ENCODE data around the gene NR5A1. TPM values are rescaled to one million over a fixed set of nuclear protein-coding genes. Genes with fewer than 3 reads are reported as not detected.

Gene NR5A1
- total RNA-seq, 1 experiment from 2014 or later = not detected

GRCh38 chr9:124468061-124468740, 39.0 kb downstream of the NR5A1 start:
- no peak for DNase-seq (ENCODE audit: extremely low read depth, low read depth)

GRCh38 chr9:124467410-124468060, 39.7 kb downstream of the NR5A1 start:
- no peak for DNase-seq (ENCODE audit: extremely low read depth, low read depth)

GRCh38 chr9:124465736-124466135, 41.5 kb downstream of the NR5A1 start:
- no peak for DNase-seq (ENCODE audit: extremely low read depth, low read depth)

GRCh38 chr9:124462739-124463138, 44.5 kb downstream of the NR5A1 start:
- no peak for DNase-seq (ENCODE audit: extremely low read depth, low read depth)

GRCh38 chr9:124458441-124458840, 48.8 kb downstream of the NR5A1 start:
- no peak for DNase-seq (ENCODE audit: extremely low read depth, low read depth)

- DNase-seq (ENCODE audit: extremely low read depth, low read depth) = no peak
Observed at GRCh38 chr9:124457887-124458431, 49.2 kb downstream of the NR5A1 start.

GRCh38 chr9:124457079-124457886, 49.9 kb downstream of the NR5A1 start:
- DNase-seq (ENCODE audit: extremely low read depth, low read depth) = no peak

GRCh38 chr9:124456341-124457078, 50.7 kb downstream of the NR5A1 start:
- no peak for DNase-seq (ENCODE audit: extremely low read depth, low read depth)

- no peak for DNase-seq (ENCODE audit: extremely low read depth, low read depth)
Observed at GRCh38 chr9:124455820-124456219, 51.4 kb downstream of the NR5A1 start.

GRCh38 chr9:124454791-124455443, 52.3 kb downstream of the NR5A1 start:
- DNase-seq (ENCODE audit: extremely low read depth, low read depth) = no peak

GRCh38 chr9:124454296-124454695, 52.9 kb downstream of the NR5A1 start:
- DNase-seq (ENCODE audit: extremely low read depth, low read depth) = no peak

GRCh38 chr9:124453586-124454191, 53.5 kb downstream of the NR5A1 start:
- no peak for DNase-seq (ENCODE audit: extremely low read depth, low read depth)

- no peak for DNase-seq (ENCODE audit: extremely low read depth, low read depth)
Observed at GRCh38 chr9:124452841-124453585, 54.2 kb downstream of the NR5A1 start.

GRCh38 chr9:124452326-124452725, 54.9 kb downstream of the NR5A1 start:
- DNase-seq (ENCODE audit: extremely low read depth, low read depth) = no peak

- no peak for DNase-seq (ENCODE audit: extremely low read depth, low read depth)
Observed at GRCh38 chr9:124450931-124451661, 56.1 kb downstream of the NR5A1 start.

GRCh38 chr9:124450241-124450924, 56.8 kb downstream of the NR5A1 start, which contains the start of gene ADGRD2:
ADGRD2 (plus strand) TSS chr9:124450451; CDS start chr9:124451667, 1,216 bp downstream.
- DNase-seq (ENCODE audit: extremely low read depth, low read depth) = no peak

- DNase-seq (ENCODE audit: extremely low read depth, low read depth) = no peak
Observed at GRCh38 chr9:124449381-124450151, 57.6 kb downstream of the NR5A1 start.
